ENCODE data around the gene DHRSX.
A peak's percentile ranks its signal among the peaks of the same experiment; 100 is the strongest.

Gene DHRSX

DNA sequence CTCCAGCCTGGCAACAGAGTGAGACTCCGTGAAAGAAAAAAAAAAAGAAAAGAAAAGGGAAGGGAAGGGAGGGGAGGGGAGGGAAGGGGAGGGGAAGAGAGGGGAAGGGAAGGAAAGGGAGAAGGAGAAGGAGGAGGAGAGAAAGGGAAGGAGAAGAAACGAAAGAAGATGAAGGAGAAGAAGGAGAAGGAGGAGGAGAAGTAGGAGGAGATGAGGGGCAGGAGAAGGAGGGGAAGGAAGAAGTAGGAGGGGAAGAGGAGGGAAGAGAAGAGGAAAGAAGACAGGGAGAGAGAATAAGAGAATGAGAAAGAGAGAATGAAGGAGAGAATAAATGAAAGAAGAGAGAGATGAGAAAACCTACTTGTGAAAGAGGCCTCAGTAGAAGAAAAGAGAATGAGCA is 170.3 kb downstream of the DHRSX start:
- no peak for TF ChIP-seq ZNF114 (tag by site-specific recombination; IDR thresholded peaks at IDR 0.05)
- no peak for TF ChIP-seq ZNF169 (tag by site-specific recombination; IDR thresholded peaks at IDR 0.05)
- TF ChIP-seq ZNF366 (tag by site-specific recombination; conservative IDR thresholded peaks at IDR 0.05) = peak; percentile 50; the same call in 1 of the 2 replicates
- TF ChIP-seq REPIN1 (tag by site-specific recombination; IDR thresholded peaks at IDR 0.05; ENCODE audit: low read depth) = no peak
- no peak for TF ChIP-seq ZNF488 (tag by site-specific recombination; IDR thresholded peaks at IDR 0.05)
- peak; percentile 89 for TF ChIP-seq PRDM1 (tag by site-specific recombination; IDR thresholded peaks at IDR 0.05)
- TF ChIP-seq ZFP37 (tag by site-specific recombination; IDR thresholded peaks at IDR 0.05) = no peak
- no peak for TF ChIP-seq ZSCAN4 (tag by site-specific recombination; IDR thresholded peaks at IDR 0.05)
- no peak for TF ChIP-seq KLF16 (tag by site-specific recombination; IDR thresholded peaks at IDR 0.05)
- TF ChIP-seq, protein P1, sequence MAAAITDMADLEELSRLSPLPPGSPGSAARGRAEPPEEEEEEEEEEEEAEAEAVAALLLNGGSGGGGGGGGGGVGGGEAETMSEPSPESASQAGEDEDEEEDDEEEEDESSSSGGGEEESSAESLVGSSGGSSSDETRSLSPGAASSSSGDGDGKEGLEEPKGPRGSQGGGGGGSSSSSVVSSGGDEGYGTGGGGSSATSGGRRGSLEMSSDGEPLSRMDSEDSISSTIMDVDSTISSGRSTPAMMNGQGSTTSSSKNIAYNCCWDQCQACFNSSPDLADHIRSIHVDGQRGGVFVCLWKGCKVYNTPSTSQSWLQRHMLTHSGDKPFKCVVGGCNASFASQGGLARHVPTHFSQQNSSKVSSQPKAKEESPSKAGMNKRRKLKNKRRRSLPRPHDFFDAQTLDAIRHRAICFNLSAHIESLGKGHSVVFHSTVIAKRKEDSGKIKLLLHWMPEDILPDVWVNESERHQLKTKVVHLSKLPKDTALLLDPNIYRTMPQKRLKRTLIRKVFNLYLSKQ (tag by site-specific recombination; IDR thresholded peaks at IDR 0.05; ENCODE audit: borderline replicate concordance) = no peak
- TF ChIP-seq EGR2 (tag by site-specific recombination; IDR thresholded peaks at IDR 0.05; ENCODE audit: low read depth) = peak; percentile 12; the same call in 1 of the 2 replicates
- POLR2A ChIA-PET = no interaction called here
- Histone ChIP-seq H3K27ac (ENCODE audit: extremely low read depth, low read depth, low read length) (no peak overlapping the region), H3K4me3 (ENCODE audit: low read depth, low read length) (no peak overlapping the region), H3K9me3 (ENCODE audit: control insufficient read depth, insufficient read depth, low read depth, low read length) (no peaks in the 10 kb centered on the region), H3K4me1 (ENCODE audit: control insufficient read depth, insufficient read depth, low read length) (no peaks in the 10 kb centered on the region), H3K36me3 (ENCODE audit: control insufficient read depth in 2 of 2, insufficient read depth in 1 of 2, low read length in 2 of 2) (no peaks in the 10 kb centered on the region)
- CTCF ChIA-PET = no interaction called here

DNA sequence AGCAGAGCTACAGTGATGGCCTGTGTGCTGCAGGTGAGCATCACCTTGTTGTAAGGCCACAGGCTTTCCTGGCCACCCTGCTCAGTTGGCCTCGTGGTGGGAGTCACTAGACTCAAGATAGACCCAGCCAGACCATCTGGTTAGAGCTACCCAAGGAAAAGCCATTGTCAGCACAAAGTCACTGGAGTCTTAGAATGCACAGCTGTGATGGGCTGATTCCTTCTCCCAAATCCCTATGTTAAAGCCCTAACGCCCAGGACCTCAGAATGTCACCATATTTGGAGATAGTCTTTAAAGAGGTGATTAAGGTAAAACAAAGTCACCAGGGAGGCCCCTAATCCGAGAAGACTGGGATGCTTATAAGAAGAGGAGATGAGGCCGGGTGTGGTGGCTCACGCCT is 173.4 kb downstream of the DHRSX start:
- POLR2A ChIA-PET = no interaction called here
- no peaks in the 10 kb centered on the region for H3K9me3 ChIP-seq (ENCODE audit: control insufficient read depth, insufficient read depth, low read depth, low read length)
- TF ChIP-seq SP7 (tag by site-specific recombination; IDR thresholded peaks at IDR 0.05) (no peak), ZNF223 (tag by site-specific recombination; IDR thresholded peaks at IDR 0.05) (no peak), ZBTB49 (tag by site-specific recombination; IDR thresholded peaks at IDR 0.05; ENCODE audit: low read depth) (no peak), ZNF24 (tag by site-specific recombination; IDR thresholded peaks at IDR 0.05) (no peak), ZNF560 (tag by site-specific recombination; IDR thresholded peaks at IDR 0.05; ENCODE audit: borderline replicate concordance) (no peak), SALL2 (tag by site-specific recombination; IDR thresholded peaks at IDR 0.05; ENCODE audit: borderline replicate concordance) (no peak), ZNF211 (tag by site-specific recombination; IDR thresholded peaks at IDR 0.05; ENCODE audit: low read depth) (no peak)
- no peaks in the 10 kb centered on the region for H3K36me3 ChIP-seq (ENCODE audit: control insufficient read depth in 2 of 2, insufficient read depth in 1 of 2, low read length in 2 of 2)
- CTCF ChIA-PET = no interaction called here
- H3K4me1 ChIP-seq (ENCODE audit: control insufficient read depth, insufficient read depth, low read length) = no peaks in the 10 kb centered on the region
- no peak overlapping the region for H3K27ac ChIP-seq (ENCODE audit: extremely low read depth, low read depth, low read length)
- no peak overlapping the region for H3K4me3 ChIP-seq (ENCODE audit: low read depth, low read length)

All from HEK293 (cell line).